ENCODE data around the gene PTPRN2.

GRCh38 chr7:157997080-157997440, 590.6 kb downstream of the PTPRN2 start:
- TF ChIP-seq CTCF (IDR thresholded peaks at IDR 0.05) (no peak), POLR2AphosphoS5 (IDR thresholded peaks at IDR 0.05; ENCODE audit: low read depth, low read length) (no peak), TAF1 (IDR thresholded peaks at IDR 0.05; ENCODE audit: borderline replicate concordance, low read depth, low read length) (no peak), EZH2phosphoT487 (IDR thresholded peaks at IDR 0.05; ENCODE audit: borderline replicate concordance, low read depth) (no peak)
